GM13977 (cell line): ENCODE data around the gene TLK2.

Experiments used
- DNase-seq: peaks from one replicate; pipeline ENCODE4 v3.0.0; 2012; ENCODE audit warnings: low spot score
- in situ Hi-C: fragments of 300-500 bp; cut with MboI; formaldehyde crosslinking; loops from one replicate; pipeline ENCODE4 v1.12.0; 2022; ENCODE audit warnings: low sequenced_read_pairs, low pct_unique_long_range_greater_than_20kb, mixed read lengths, inconsistent platforms; ENCODE audit not compliant: unreplicated experiment
- TF ChIP-seq, protein P1 (sequence below): IDR thresholded peaks from 2 replicates; pipeline ENCODE4 v1.5.1; 2012; ENCODE audit warnings: mild to moderate bottlenecking, control low read depth; ENCODE audit not compliant: insufficient read depth; ENCODE audit errors: extremely low read depth, missing control alignments

The TLK2 gene

DNA sequence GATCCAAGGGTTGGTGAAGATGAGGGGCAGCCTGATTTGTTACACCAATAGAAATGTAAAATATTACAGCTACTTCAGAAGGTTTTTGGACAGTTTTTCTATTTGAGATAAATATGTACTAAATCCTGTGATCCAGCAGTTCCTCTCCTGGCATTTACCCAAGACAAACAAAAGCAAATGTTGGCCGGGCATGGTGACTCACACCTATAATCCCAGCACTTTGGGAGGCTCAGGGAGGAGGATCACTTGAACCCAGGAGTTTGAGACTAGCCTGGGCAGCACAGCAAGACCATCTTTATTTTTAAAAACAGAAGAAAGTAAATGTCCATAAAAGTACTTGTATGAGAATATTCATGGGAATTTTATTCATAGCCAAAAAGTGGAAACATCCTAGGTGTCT is 84.0 kb downstream of the TLK2 start:
- TF ChIP-seq, protein P1, sequence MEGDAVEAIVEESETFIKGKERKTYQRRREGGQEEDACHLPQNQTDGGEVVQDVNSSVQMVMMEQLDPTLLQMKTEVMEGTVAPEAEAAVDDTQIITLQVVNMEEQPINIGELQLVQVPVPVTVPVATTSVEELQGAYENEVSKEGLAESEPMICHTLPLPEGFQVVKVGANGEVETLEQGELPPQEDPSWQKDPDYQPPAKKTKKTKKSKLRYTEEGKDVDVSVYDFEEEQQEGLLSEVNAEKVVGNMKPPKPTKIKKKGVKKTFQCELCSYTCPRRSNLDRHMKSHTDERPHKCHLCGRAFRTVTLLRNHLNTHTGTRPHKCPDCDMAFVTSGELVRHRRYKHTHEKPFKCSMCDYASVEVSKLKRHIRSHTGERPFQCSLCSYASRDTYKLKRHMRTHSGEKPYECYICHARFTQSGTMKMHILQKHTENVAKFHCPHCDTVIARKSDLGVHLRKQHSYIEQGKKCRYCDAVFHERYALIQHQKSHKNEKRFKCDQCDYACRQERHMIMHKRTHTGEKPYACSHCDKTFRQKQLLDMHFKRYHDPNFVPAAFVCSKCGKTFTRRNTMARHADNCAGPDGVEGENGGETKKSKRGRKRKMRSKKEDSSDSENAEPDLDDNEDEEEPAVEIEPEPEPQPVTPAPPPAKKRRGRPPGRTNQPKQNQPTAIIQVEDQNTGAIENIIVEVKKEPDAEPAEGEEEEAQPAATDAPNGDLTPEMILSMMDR: no peak
- no peak for DNase-seq
- in situ Hi-C loops: no loop called here

DNA sequence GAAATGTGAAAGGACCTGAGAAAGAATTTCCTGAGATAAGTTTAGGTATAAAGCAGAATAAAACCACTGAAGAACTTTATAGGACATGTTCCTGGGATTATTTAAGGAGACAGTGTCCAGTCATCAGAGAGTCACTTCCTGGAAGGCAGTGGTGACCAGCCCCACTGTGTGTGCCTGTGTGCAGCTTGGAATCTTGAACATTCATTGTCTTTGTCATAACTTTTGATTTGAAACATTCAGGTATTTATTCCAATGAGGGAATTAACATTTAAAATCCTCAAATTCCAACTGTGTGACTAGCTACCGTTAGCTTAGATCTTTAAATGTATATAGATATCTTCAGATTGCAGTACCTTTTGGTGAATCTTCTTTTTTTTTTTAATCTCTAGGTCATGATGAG is 87.2 kb downstream of the TLK2 start:
- TF ChIP-seq, protein P1: no peak
- in situ Hi-C loops: no loop called here
- no peak for DNase-seq

DNA sequence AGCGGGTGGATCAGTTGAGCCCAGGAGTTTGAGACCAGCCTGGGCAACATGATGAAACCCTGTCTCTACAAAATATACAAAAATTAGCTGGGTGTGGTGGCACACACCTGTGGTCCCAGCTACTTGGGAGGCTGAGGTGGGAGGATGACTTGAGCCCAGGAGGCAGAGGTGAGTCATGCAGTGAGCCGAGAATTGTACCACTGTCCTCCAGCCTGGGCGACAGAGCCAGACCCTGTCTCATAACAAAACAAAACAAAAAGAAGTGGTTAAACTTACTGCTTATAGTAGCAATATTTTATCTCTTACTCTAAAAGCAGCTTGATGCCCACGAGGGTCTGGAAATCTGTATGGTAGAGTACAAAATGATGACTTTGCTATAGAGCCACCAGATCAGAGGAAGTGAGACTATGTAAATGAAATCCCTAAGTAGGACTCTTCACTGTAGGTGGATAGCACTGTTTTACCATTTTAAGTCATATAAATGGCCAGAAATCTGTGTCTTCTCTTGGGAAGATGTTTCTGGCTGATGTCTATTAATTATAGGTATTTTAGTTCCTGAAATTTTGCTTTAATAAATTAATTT is 88.5 kb downstream of the TLK2 start:
- no peak for DNase-seq
- TF ChIP-seq, protein P1: no peak
- in situ Hi-C loops: no loop called here

DNA sequence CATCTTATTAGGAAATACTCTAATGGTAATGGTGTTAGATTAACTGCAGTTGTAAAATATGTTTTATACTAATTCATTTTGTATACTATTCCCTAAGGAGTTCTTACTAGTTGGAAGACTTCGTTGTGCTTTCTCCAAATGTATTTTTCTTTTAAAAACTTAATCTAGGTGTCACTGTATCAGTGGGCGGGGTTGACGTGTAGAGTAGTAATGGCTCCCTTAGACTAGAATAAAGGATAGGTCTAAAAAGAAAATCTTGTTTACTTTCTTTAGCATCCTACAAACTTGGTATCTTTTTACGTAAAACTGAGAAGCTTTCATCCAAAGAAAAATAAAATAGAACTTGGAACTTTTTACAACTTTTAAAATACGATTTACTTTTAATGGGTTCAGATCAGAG is 93.9 kb downstream of the TLK2 start:
- in situ Hi-C loops: no loop called here
- no peak for DNase-seq
- TF ChIP-seq, protein P1: no peak

DNA sequence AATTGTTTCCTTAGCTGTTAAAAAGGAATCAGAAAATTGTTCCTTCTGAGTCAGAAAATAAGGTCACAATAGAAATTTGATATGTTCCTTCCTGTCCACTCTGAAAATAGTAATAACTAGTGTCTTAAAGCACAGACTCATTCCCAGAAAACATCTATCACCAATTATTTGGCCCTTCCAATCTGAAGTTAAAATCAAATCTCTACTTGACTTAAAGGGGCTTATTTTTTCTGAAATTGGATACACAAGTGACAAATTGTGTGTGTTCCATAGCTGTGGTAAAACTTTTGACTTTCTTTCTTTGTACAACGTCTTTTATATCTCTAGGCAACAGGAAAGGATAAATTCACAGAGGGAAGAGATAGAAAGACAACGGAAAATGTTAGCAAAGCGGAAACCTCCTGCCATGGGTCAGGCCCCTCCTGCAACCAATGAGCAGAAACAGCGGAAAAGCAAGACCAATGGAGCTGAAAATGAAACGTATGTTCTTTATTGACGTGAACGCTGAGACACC is 94.3 kb downstream of the TLK2 start:
- no peak for DNase-seq
- TF ChIP-seq, protein P1: no peak
- in situ Hi-C loops: no loop called here

DNA sequence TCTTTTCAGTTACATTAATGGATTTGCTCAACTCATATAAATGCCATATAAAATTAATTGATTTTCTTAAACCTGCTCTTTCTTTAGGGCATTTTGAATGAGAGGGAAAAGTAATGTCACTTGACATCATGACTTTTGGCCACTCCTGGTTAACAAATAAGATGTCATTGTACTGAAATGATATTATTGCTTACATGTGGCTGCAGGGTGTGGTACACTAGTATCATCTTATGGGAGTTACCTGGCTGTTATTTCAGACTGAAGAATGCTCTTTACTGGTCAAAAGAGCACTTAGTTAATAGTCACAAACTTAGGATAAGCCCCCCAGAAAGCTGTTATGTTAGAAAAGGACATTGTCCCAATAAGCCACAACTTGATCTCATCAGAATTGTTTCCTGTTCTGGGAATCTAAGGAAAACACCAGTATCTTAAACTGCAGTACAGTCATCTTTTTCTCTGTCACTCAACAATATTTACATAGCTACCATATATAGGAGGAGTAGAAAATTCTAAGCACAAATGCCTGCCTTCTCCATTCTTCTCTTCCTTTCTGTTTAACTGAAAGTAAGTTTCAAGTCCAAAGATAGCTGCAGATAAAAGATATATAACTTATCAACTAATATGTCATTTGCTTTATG is 95.0 kb downstream of the TLK2 start:
- no peak for DNase-seq
- in situ Hi-C loops: no loop called here

More for the DNA sequence above, 95.0 kb downstream of the TLK2 start:
- TF ChIP-seq, protein P1: no peak
